HEK293T (cell line): ENCODE results near the gene RORC.

Source experiments
- CTCF ChIA-PET: fragments of 350-600 bp; formaldehyde crosslinking; extraction: SDS; loops from one replicate; lab custom pipeline; 2021; ENCODE audit warnings: antibody characterized with exemption, inconsistent platforms; lab: Yijun Ruan, JAX
- POLR2A ChIA-PET: fragments of 350-600 bp; formaldehyde crosslinking; extraction: SDS; loops from one replicate; lab custom pipeline; 2020; ENCODE audit warnings: antibody characterized with exemption, inconsistent platforms; lab: Yijun Ruan, JAX
- DNase-seq: peaks from one replicate; pipeline ENCODE4 v3.0.0; 2012; ENCODE audit warnings: mixed read lengths; ENCODE audit errors: extremely low spot score
- ARNT ChIP-seq: fragments of 450-650 bp; IDR thresholded peaks from 2 replicates; pipeline ENCODE4 v1.6.1; 2017; ENCODE audit warnings: mild to moderate bottlenecking
- BHLHE40 ChIP-seq: fragments of 450-650 bp; IDR thresholded peaks from 2 replicates; pipeline ENCODE4 v1.6.1; 2016; ENCODE audit warnings: mild to moderate bottlenecking, moderate library complexity, borderline replicate concordance
- CTBP1 ChIP-seq: fragments of 450-650 bp; IDR thresholded peaks from 2 replicates; pipeline ENCODE4 v1.6.1; 2016; ENCODE audit warnings: borderline replicate concordance
- ELF4 ChIP-seq: fragments of 450-650 bp; IDR thresholded peaks from 2 replicates; pipeline ENCODE4 v1.6.1; 2017; ENCODE audit warnings: antibody characterized with exemption
- FOXA1 ChIP-seq: fragments of 450-650 bp; IDR thresholded peaks from 2 replicates; pipeline ENCODE4 v1.6.1; 2016; ENCODE audit warnings: mild to moderate bottlenecking
- FOXK2 ChIP-seq: fragments of 450-650 bp; IDR thresholded peaks from 2 replicates; pipeline ENCODE4 v1.6.1; 2016; ENCODE audit warnings: mild to moderate bottlenecking
- FOXM1 ChIP-seq: fragments of 450-650 bp; IDR thresholded peaks from 2 replicates; pipeline ENCODE4 v1.6.1; 2017; ENCODE audit warnings: mild to moderate bottlenecking, borderline replicate concordance
- HDGF ChIP-seq: fragments of 450-650 bp; IDR thresholded peaks from 2 replicates; pipeline ENCODE4 v1.6.1; 2017; ENCODE audit warnings: antibody characterized with exemption, borderline replicate concordance
- L3MBTL2 ChIP-seq: fragments of 450-650 bp; conservative IDR thresholded peaks from 2 replicates; pipeline ENCODE4 v1.6.1; 2016; ENCODE audit warnings: mild to moderate bottlenecking
- LEF1 ChIP-seq: fragments of 450-650 bp; IDR thresholded peaks from 2 replicates; pipeline ENCODE4 v1.6.1; 2017; ENCODE audit warnings: mild to moderate bottlenecking, borderline replicate concordance
- NFRKB ChIP-seq: fragments of 450-650 bp; IDR thresholded peaks from 2 replicates; pipeline ENCODE4 v1.6.1; 2016; ENCODE audit warnings: mild to moderate bottlenecking, moderate library complexity
- PKNOX1 ChIP-seq: fragments of 450-650 bp; IDR thresholded peaks from 2 replicates; pipeline ENCODE4 v1.6.1; 2016
- SP1 ChIP-seq: fragments of 450-650 bp; IDR thresholded peaks from 2 replicates; pipeline ENCODE4 v1.6.1; 2017
- SUZ12 ChIP-seq: fragments of 450-650 bp; IDR thresholded peaks from 2 replicates; pipeline ENCODE4 v1.6.1; 2016; ENCODE audit warnings: mild to moderate bottlenecking
- TARDBP ChIP-seq: fragments of 450-650 bp; IDR thresholded peaks from 2 replicates; pipeline ENCODE4 v1.6.1; 2016
- ZNF384 ChIP-seq: fragments of 450-650 bp; IDR thresholded peaks from 2 replicates; pipeline ENCODE4 v1.6.1; 2016

Gene RORC

GRCh38 chr1:151867765-151868411 is 36.3 kb upstream of the RORC start:
- CTCF ChIA-PET, result no interaction called here
- POLR2A ChIA-PET, result no interaction called here
- no peak for DNase-seq
- TF ChIP-seq FOXM1, result no peak
- no peak for TF ChIP-seq ZNF384
- no peak for TF ChIP-seq ARNT
- no peak for TF ChIP-seq HDGF
- TF ChIP-seq FOXA1, result no peak
- TF ChIP-seq LEF1, result no peak
- no peak for TF ChIP-seq PKNOX1
- TF ChIP-seq TARDBP, result no peak
- no peak for TF ChIP-seq FOXK2
- TF ChIP-seq BHLHE40, result no peak

GRCh38 chr1:151867321-151867720 is 35.7 kb upstream of the RORC start:
- ChIA-PET CTCF (no interaction called here), POLR2A (no interaction called here)
- TF ChIP-seq FOXA1 (no peak), NFRKB (no peak), FOXK2 (no peak), L3MBTL2 (no peak), TARDBP (no peak), BHLHE40 (no peak), ARNT (no peak), ELF4 (no peak), SUZ12 (no peak), LEF1 (no peak), FOXM1 (no peak), SP1 (no peak), PKNOX1 (no peak), ZNF384 (no peak)
- no peak for DNase-seq

- ChIA-PET POLR2A (no interaction called here), CTCF (interaction anchor here (0.9 kb wide), 1 partner anchor 12 kb away, joined by 4 read pairs; no protein-coding TSS in a partner anchor)
- DNase-seq, result no peak
- no peak for TF ChIP-seq L3MBTL2
- TF ChIP-seq SUZ12, result no peak
- TF ChIP-seq FOXM1, result no peak
- TF ChIP-seq ELF4, result no peak
- no peak for TF ChIP-seq SP1
- TF ChIP-seq PKNOX1, result no peak
- no peak for TF ChIP-seq FOXK2
- no peak for TF ChIP-seq CTBP1
- no peak for TF ChIP-seq NFRKB
- no peak for TF ChIP-seq ARNT
- TF ChIP-seq FOXA1, result no peak
- TF ChIP-seq LEF1, result no peak
- TF ChIP-seq ZNF384, result no peak
- TF ChIP-seq TARDBP, result no peak
- TF ChIP-seq BHLHE40, result no peak
- no peak for TF ChIP-seq HDGF
These were observed 32.8 kb upstream of the RORC start for GRCh38 chr1:151864411-151864810.

- DNase-seq, result no peak
- TF ChIP-seq ZNF384 (no peak), NFRKB (no peak), HDGF (no peak), CTBP1 (no peak), SP1 (no peak), BHLHE40 (no peak), ARNT (no peak), SUZ12 (no peak), ELF4 (no peak), L3MBTL2 (no peak)
- ChIA-PET CTCF (interaction anchor here (1.4 kb wide), 1 partner anchor 9 kb away, joined by 3 read pairs; no protein-coding TSS in a partner anchor), POLR2A (no interaction called here)
These were observed 31.0 kb upstream of the RORC start for GRCh38 chr1:151862604-151863003.

- TF ChIP-seq FOXK2, result no peak
- no peak for TF ChIP-seq LEF1
- TF ChIP-seq HDGF, result no peak
- no peak for TF ChIP-seq ELF4
- CTCF ChIA-PET, result no interaction called here
- POLR2A ChIA-PET, result no interaction called here
- DNase-seq, result no peak
These were observed 29.0 kb upstream of the RORC start for GRCh38 chr1:151860504-151861187.

- CTCF ChIA-PET, result interaction anchor here (0.6 kb wide), 1 partner anchor 1635 kb away, joined by 3 read pairs; no protein-coding TSS in a partner anchor
- POLR2A ChIA-PET, result interaction anchor here (1.3 kb wide), 1 partner anchor 14 kb away, joined by 5 read pairs; no protein-coding TSS in a partner anchor
These were observed 28.3 kb upstream of the RORC start for GRCh38 chr1:151859891-151860293.

More at GRCh38 chr1:151859891-151860293, 28.3 kb upstream of the RORC start:
- TF ChIP-seq FOXK2, result no peak
- TF ChIP-seq HDGF, result no peak
- no peak for TF ChIP-seq ELF4
- TF ChIP-seq SUZ12, result no peak
- no peak for TF ChIP-seq BHLHE40
- no peak for TF ChIP-seq NFRKB
- TF ChIP-seq L3MBTL2, result no peak
- TF ChIP-seq ARNT, result no peak
- no peak for TF ChIP-seq FOXM1
- TF ChIP-seq LEF1, result no peak
- no peak for TF ChIP-seq ZNF384
- TF ChIP-seq TARDBP, result no peak
- no peak for TF ChIP-seq PKNOX1
- no peak for TF ChIP-seq CTBP1
- no peak for TF ChIP-seq SP1
- TF ChIP-seq FOXA1, result no peak
- DNase-seq, result no peak
